GM12878 (cell line): ENCODE data around the gene UVRAG. TPM values are rescaled to one million over a fixed set of nuclear protein-coding genes. Genes with fewer than 3 reads are reported as not detected.

Experiments
- ATAC-seq: fragments of 200-7000 bp; cut with Tn5 transposase; 3 replicates; pipeline ENCODE4 v1.9.1; 2020; ENCODE audit warnings: mild to moderate bottlenecking, moderate library complexity
- BruUV-seq: library from RNA; stranded (reverse); fragments of 400-500 nt; replicated peaks from 2 replicates; lab custom pipeline; 2021; lab: Mats Ljungman, UMichigan
- CTCF ChIA-PET: fragments of 300-600 bp; sonication (Branson Sonifier 250); formaldehyde crosslinking; extraction: SDS; loops from one replicate; lab custom pipeline; 2021; ENCODE audit warnings: inconsistent platforms; lab: Yijun Ruan, JAX
- POLR2A ChIA-PET: fragments of 350-600 bp; formaldehyde crosslinking; extraction: SDS; loops from one replicate; lab custom pipeline; 2021; ENCODE audit warnings: inconsistent platforms; lab: Charles Lee
- RAD21 ChIA-PET: fragments of 300-600 bp; sonication (Branson Sonifier 250); formaldehyde crosslinking; loops from one replicate; lab custom pipeline; 2023; ENCODE audit warnings: antibody characterized with exemption; ENCODE audit not compliant: unreplicated experiment; lab: Charles Lee
- SMC1A ChIA-PET: fragments of 300-600 bp; sonication (Branson Sonifier 250); formaldehyde crosslinking; loops from one replicate; lab custom pipeline; 2023; ENCODE audit not compliant: unreplicated experiment, uncharacterized antibody; lab: Charles Lee
- DNase-seq: peaks from one replicate; pipeline ENCODE4 v3.0.0-alpha.2; 2011; ENCODE audit warnings: low read depth, low spot score
- FAIRE-seq: peaks from 3 replicates; lab custom pipeline; 2011; peaks lifted over from hg19 to GRCh38; lab: Jason Lieb, UNC
- H2AFZ ChIP-seq: 2 replicates; pipeline ENCODE4 v1.6.0; 2011; ENCODE audit warnings: low read depth, low read length, control low read depth; ENCODE audit not compliant: control insufficient read depth
- H3K27ac ChIP-seq: 2 replicates; pipeline ENCODE4 v1.5.1; 2011; ENCODE audit warnings: control low read depth; ENCODE audit not compliant: control insufficient read depth, insufficient read depth
- H3K27me3 ChIP-seq, 2 experiments: replicated peaks in 1 of 2; 2 replicates each; pipeline versions ENCODE4 v1.6.0 to v1.6.1; 2011; ENCODE audit warnings: low read length in 1 of 2; ENCODE audit not compliant: control insufficient read depth in 2 of 2, insufficient read depth in 2 of 2
- H3K36me3 ChIP-seq, 2 experiments: 2 replicates each; pipeline ENCODE4 v1.5.1; 2011; ENCODE audit warnings: low read length in 1 of 2; ENCODE audit not compliant: control insufficient read depth in 2 of 2, insufficient read depth in 2 of 2
- H3K4me1 ChIP-seq: 2 replicates; pipeline ENCODE4 v1.6.1; 2011; ENCODE audit warnings: mild to moderate bottlenecking, low read length, moderate library complexity, mixed read lengths; ENCODE audit not compliant: control insufficient read depth, insufficient read depth
- H3K4me2 ChIP-seq: 2 replicates; pipeline ENCODE4 v1.6.0; 2011; ENCODE audit warnings: control low read depth; ENCODE audit not compliant: control insufficient read depth, insufficient read depth
- H3K4me3 ChIP-seq: fragments of 200-600 bp; sonication (generic); 2 replicates; pipeline ENCODE4 v1.5.1; 2016
- H3K79me2 ChIP-seq: 2 replicates; pipeline ENCODE4 v1.6.0; 2011; ENCODE audit warnings: low read length; ENCODE audit not compliant: control insufficient read depth, insufficient read depth
- H3K9ac ChIP-seq: 2 replicates; pipeline ENCODE4 v1.8.0; 2011; ENCODE audit warnings: low read length, control low read depth, mixed read lengths; ENCODE audit not compliant: control insufficient read depth, insufficient read depth
- H3K9me3 ChIP-seq: replicated peaks from 3 replicates; pipeline ENCODE4 v1.5.1; 2011; ENCODE audit warnings: mild to moderate bottlenecking, low read length; ENCODE audit not compliant: control insufficient read depth, insufficient read depth
- H4K20me1 ChIP-seq: 2 replicates; pipeline ENCODE4 v1.6.0; 2011; ENCODE audit not compliant: control insufficient read depth, insufficient read depth
- CREB1 ChIP-seq: IDR thresholded peaks from 2 replicates; pipeline ENCODE4 v1.6.1; 2012; ENCODE audit warnings: low read depth, mild to moderate bottlenecking, inconsistent platforms
- CREM ChIP-seq: IDR thresholded peaks from 2 replicates; pipeline ENCODE4 v1.6.1; 2014; ENCODE audit warnings: antibody characterized with exemption, low read depth
- HDAC2 ChIP-seq: fragments of 200-600 bp; sonication (generic); IDR thresholded peaks from 2 replicates; pipeline ENCODE4 v1.6.1; 2017
- JUND ChIP-seq: IDR thresholded peaks from 2 replicates; pipeline ENCODE4 v1.6.1; 2012; ENCODE audit warnings: low read depth, mild to moderate bottlenecking, low read length, improper control_type of control experiment, moderate library complexity
- NRF1 ChIP-seq: conservative IDR thresholded peaks from 2 replicates; pipeline ENCODE4 v1.6.1; 2011; ENCODE audit warnings: mild to moderate bottlenecking, low read depth, low read length, improper control_type of control experiment
- RBBP5 ChIP-seq: fragments of 200-600 bp; sonication (generic); conservative IDR thresholded peaks from 2 replicates; pipeline ENCODE4 v1.6.1; 2016
- SP1 ChIP-seq: IDR thresholded peaks from one replicate; pipeline ENCODE4 v1.6.1; 2011; ENCODE audit warnings: low read depth, low read length
- WGBS: methylation state at CpG from one replicate; pipeline ENCODE4 v1.1.6; 2016; ENCODE audit warnings: low lambda C conversion rate; ENCODE audit not compliant: insufficient replicate concordance, insufficient coverage; ENCODE audit errors: missing lambda C conversion rate; 5-methylcytosine and 5-hydroxymethylcytosine counted together
- in situ Hi-C: fragments of 300-500 bp; cut with MboI; formaldehyde crosslinking; loops from 9 replicates; pipeline ENCODE4 v1.14.3; 2018; ENCODE audit warnings: mixed read lengths
- intact Hi-C: fragments of 100-400 bp; cut with micrococcal nuclease; formaldehyde crosslinking; loops from one replicate; pipeline ENCODE4 v1.14.2; 2022; ENCODE audit not compliant: unreplicated experiment
- polyA plus RNA-seq, 11 experiments: library from polyadenylated mRNA; depleted of rRNA in 4 of 11; unstranded in 6 of 11; stranded (reverse) in 5 of 11; fragments of >200 nt; fragmentation: Nextera tagmentation in 4 of 11; fragmentation: Illumina TruSeq in 1 of 11; extraction: Ambion mirVana in 4 of 11; extraction: Trizol in 1 of 11; gene quantifications; 1 replicate in 1 of 11; 2 replicates in 10 of 11; pipeline versions ENCODE4 v1.2.1 to v1.2.3, GENCODE V29; 2011 to 2016; ENCODE audit warnings: inconsistent platforms in 2 of 11, missing spikeins in 2 of 11, low read depth in 1 of 11
- total RNA-seq, 4 experiments: library from RNA; depleted of rRNA in 3 of 4; stranded (reverse); fragments of >200 nt in 3 of 4; fragmentation: Illumina TruSeq in 1 of 4; extraction: Trizol in 1 of 4; gene quantifications; 2 replicates each; pipeline versions ENCODE4 v1.2.1 to v1.2.3, GENCODE V29; 2013 to 2021
- TF ChIP-seq, protein P1 (sequence below): IDR thresholded peaks from 2 replicates; pipeline ENCODE4 v1.6.1; 2012; ENCODE audit warnings: mild to moderate bottlenecking, low read depth, low read length
- TF ChIP-seq, protein P2 (sequence below): fragments of 450-650 bp; IDR thresholded peaks from 2 replicates; pipeline ENCODE4 v1.6.1; 2018; ENCODE audit warnings: borderline replicate concordance, mild to moderate bottlenecking; ENCODE audit not compliant: partially characterized antibody
- TF ChIP-seq, protein P3 (sequence below): fragments of 450-650 bp; IDR thresholded peaks from 2 replicates; pipeline ENCODE4 v1.6.1; 2016; ENCODE audit warnings: mild to moderate bottlenecking

UVRAG gene
- total and polyA plus RNA-seq, 10 of the 15 experiments (the other 5 are each of a cell fraction or from before 2014, with no cell fraction given), result 7.0 to 43.4 (median 37.0) TPM

DNA sequence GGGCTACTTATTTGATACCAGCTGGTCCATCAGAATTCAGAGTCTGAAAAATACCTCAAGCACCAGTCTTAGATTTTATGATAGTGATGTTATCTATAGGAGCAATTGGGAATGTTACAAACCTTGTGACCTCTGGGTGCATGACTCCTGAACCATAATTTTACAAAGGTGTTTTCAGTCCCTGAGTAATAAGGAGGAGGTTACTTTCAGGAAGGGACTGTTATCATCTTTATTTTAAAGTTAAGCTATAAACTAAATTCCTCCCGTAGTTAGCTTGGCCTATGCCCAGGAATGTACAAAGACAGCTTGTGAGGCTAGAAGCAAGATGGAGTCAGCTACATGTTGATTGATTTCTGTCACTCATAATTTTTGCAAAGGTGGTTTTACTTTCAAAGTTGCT, 101.9 kb downstream of the UVRAG start:
- no peak for TF ChIP-seq NRF1
- Histone ChIP-seq H3K27me3 (no peaks in the 10 kb centered on the region), H3K27ac (no peak overlapping the region), H3K36me3 (peaks cover 0 to 22% of the 10 kb centered on the region in 2 experiments), H2AFZ (no peak overlapping the region), H3K4me1 (peaks cover 8% of the 10 kb centered on the region), H3K79me2 (peaks cover 11% of the 10 kb centered on the region), H4K20me1 (no peaks in the 10 kb centered on the region), H3K9ac (no peak overlapping the region), H3K4me2 (no peak overlapping the region), H3K9me3 (no peaks in the 10 kb centered on the region; the same call in 2 of the 3 replicates), H3K4me3 (no peak overlapping the region)
- ChIA-PET RAD21 (interaction anchor here (1.0 kb wide), 1 partner anchor 235 kb away, joined by 3 read pairs; no protein-coding TSS in a partner anchor), CTCF (interaction anchor here (0.6 to 1.4 kb wide), 6 partner anchors 10 to 235 kb away, joined by 4 to 6 read pairs (median 4); no protein-coding TSS in a partner anchor), SMC1A (interaction anchor here (0.7 to 1.6 kb wide), 9 partner anchors 14 to 236 kb away, joined by 3 to 5 read pairs (median 3); no protein-coding TSS in a partner anchor), POLR2A (interaction anchor here (1.0 kb wide), 1 partner anchor 22 kb away, joined by 3 read pairs; no protein-coding TSS in a partner anchor)
- no peak for DNase-seq
- no TSS peak for BruUV-seq
- FAIRE-seq, result no peak
- intact Hi-C loops, result no loop called here
- no peak for ATAC-seq
- in situ Hi-C loops, result no loop called here
- 100% methylated on average over 1 of the region's 1 CpG for WGBS

DNA sequence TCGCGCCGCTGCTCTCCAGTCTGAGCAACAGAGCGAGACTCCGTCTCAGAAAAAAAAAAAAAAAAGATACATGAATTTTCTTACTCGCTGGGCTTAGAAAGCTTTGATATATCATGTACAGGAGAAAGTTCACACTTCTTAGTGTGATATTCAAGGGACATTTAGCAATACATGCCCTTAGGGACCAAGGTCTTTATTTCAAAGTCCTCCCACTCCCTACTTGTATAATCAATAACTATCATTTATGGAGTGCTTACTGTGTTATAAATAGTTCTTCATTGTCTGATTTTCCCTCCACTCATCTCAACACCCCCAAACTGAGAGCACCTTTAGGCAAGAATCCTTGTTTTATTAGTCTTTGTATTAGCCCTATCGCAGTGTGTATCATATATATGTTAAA, 103.3 kb downstream of the UVRAG start:
- DNase-seq (no peak), FAIRE-seq (no peak), ATAC-seq (no peak)
- ChIA-PET CTCF (no interaction called here), POLR2A (interaction anchor here (0.7 kb wide), 1 partner anchor 419 kb away, joined by 5 read pairs; no protein-coding TSS in a partner anchor), SMC1A (interaction anchor here (1.5 to 1.9 kb wide), 4 partner anchors 10 to 21 kb away, joined by 3 to 5 read pairs (median 4); no protein-coding TSS in a partner anchor), RAD21 (no interaction called here)
- in situ Hi-C loops, result no loop called here
- no TSS peak for BruUV-seq
- intact Hi-C loops, result no loop called here
- Histone ChIP-seq H3K79me2 (peaks cover 18% of the 10 kb centered on the region), H3K9me3 (no peaks in the 10 kb centered on the region; the same call in 2 of the 3 replicates), H2AFZ (no peak overlapping the region), H3K27me3 (no peaks in the 10 kb centered on the region), H3K9ac (no peak overlapping the region), H3K4me3 (no peak overlapping the region), H4K20me1 (no peaks in the 10 kb centered on the region), H3K4me1 (peaks cover 8% of the 10 kb centered on the region), H3K36me3 (peaks cover 0 to 14% of the 10 kb centered on the region in 2 experiments; a peak in 2 of 4 replicates), H3K27ac (no peak overlapping the region), H3K4me2 (no peak overlapping the region)
- WGBS, result 96% methylated on average over 7 of the region's 7 CpGs
- TF ChIP-seq, protein P1, sequence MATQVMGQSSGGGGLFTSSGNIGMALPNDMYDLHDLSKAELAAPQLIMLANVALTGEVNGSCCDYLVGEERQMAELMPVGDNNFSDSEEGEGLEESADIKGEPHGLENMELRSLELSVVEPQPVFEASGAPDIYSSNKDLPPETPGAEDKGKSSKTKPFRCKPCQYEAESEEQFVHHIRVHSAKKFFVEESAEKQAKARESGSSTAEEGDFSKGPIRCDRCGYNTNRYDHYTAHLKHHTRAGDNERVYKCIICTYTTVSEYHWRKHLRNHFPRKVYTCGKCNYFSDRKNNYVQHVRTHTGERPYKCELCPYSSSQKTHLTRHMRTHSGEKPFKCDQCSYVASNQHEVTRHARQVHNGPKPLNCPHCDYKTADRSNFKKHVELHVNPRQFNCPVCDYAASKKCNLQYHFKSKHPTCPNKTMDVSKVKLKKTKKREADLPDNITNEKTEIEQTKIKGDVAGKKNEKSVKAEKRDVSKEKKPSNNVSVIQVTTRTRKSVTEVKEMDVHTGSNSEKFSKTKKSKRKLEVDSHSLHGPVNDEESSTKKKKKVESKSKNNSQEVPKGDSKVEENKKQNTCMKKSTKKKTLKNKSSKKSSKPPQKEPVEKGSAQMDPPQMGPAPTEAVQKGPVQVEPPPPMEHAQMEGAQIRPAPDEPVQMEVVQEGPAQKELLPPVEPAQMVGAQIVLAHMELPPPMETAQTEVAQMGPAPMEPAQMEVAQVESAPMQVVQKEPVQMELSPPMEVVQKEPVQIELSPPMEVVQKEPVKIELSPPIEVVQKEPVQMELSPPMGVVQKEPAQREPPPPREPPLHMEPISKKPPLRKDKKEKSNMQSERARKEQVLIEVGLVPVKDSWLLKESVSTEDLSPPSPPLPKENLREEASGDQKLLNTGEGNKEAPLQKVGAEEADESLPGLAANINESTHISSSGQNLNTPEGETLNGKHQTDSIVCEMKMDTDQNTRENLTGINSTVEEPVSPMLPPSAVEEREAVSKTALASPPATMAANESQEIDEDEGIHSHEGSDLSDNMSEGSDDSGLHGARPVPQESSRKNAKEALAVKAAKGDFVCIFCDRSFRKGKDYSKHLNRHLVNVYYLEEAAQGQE, result no peak
- TF ChIP-seq, protein P2, sequence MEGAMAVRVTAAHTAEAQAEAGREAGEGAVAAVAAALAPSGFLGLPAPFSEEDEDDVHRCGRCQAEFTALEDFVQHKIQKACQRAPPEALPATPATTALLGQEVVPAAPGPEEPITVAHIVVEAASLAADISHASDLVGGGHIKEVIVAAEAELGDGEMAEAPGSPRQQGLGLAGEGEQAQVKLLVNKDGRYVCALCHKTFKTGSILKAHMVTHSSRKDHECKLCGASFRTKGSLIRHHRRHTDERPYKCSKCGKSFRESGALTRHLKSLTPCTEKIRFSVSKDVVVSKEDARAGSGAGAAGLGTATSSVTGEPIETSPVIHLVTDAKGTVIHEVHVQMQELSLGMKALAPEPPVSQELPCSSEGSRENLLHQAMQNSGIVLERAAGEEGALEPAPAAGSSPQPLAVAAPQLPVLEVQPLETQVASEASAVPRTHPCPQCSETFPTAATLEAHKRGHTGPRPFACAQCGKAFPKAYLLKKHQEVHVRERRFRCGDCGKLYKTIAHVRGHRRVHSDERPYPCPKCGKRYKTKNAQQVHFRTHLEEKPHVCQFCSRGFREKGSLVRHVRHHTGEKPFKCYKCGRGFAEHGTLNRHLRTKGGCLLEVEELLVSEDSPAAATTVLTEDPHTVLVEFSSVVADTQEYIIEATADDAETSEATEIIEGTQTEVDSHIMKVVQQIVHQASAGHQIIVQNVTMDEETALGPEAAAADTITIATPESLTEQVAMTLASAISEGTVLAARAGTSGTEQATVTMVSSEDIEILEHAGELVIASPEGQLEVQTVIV, result no peak
- TF ChIP-seq, protein P3, sequence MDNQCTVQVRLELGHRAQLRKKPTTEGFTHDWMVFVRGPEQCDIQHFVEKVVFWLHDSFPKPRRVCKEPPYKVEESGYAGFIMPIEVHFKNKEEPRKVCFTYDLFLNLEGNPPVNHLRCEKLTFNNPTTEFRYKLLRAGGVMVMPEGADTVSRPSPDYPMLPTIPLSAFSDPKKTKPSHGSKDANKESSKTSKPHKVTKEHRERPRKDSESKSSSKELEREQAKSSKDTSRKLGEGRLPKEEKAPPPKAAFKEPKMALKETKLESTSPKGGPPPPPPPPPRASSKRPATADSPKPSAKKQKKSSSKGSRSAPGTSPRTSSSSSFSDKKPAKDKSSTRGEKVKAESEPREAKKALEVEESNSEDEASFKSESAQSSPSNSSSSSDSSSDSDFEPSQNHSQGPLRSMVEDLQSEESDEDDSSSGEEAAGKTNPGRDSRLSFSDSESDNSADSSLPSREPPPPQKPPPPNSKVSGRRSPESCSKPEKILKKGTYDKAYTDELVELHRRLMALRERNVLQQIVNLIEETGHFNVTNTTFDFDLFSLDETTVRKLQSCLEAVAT, result no peak
- TF ChIP-seq JUND, result no peak
- TF ChIP-seq RBBP5, result no peak
- TF ChIP-seq SP1, result no peak
- no peak for TF ChIP-seq CREM
- no peak for TF ChIP-seq HDAC2
- no peak for TF ChIP-seq CREB1
